IMR-90 (cell line): ENCODE results near the gene ECPAS. TPM values are rescaled to one million over a fixed set of nuclear protein-coding genes. Genes with fewer than 3 reads are reported as not detected.

Source experiments
- ATAC-seq: fragments of 200-7000 bp; cut with Tn5 transposase; 2 replicates; pipeline ENCODE4 v1.9.1; 2020; ENCODE audit warnings: low read depth, mild to moderate bottlenecking, moderate library complexity
- BruUV-seq: library from RNA; stranded (reverse); fragments of 400-500 nt; replicated peaks from 2 replicates; lab custom pipeline; 2021; lab: Mats Ljungman, UMichigan
- CTCF ChIA-PET: fragments of 300-600 bp; formaldehyde crosslinking; extraction: SDS; loops from one replicate; lab custom pipeline; 2021; ENCODE audit warnings: antibody characterized with exemption; lab: Yijun Ruan, JAX
- POLR2A ChIA-PET: fragments of 300-600 bp; sonication (Branson Sonifier 250); formaldehyde crosslinking; loops from one replicate; lab custom pipeline; 2022; ENCODE audit warnings: antibody characterized with exemption; ENCODE audit not compliant: unreplicated experiment; lab: Charles Lee
- DNase-seq: peaks from one replicate; pipeline ENCODE4 v3.0.0; 2013
- H2AFZ ChIP-seq: replicated peaks from 2 replicates; pipeline ENCODE3; 2013; ENCODE audit warnings: low read length, mild to moderate bottlenecking; ENCODE audit not compliant: poor library complexity
- H2AK5ac ChIP-seq: 2 replicates; pipeline ENCODE4 v1.6.1; 2013; ENCODE audit warnings: low read depth, low read length, inconsistent platforms
- H2AK9ac ChIP-seq: replicated peaks from 2 replicates; pipeline ENCODE3; 2013; ENCODE audit warnings: mild to moderate bottlenecking, low read depth, low read length, moderate library complexity; ENCODE audit not compliant: poor library complexity
- H2BK120ac ChIP-seq: 2 replicates; pipeline ENCODE4 v1.6.1; 2013; ENCODE audit warnings: low read depth, low read length, inconsistent platforms
- H2BK15ac ChIP-seq: 3 replicates; pipeline ENCODE4 v1.6.1; 2013; ENCODE audit warnings: low read depth, low read length, inconsistent platforms
- H2BK20ac ChIP-seq: 2 replicates; pipeline ENCODE4 v1.6.1; 2013; ENCODE audit warnings: low read depth, mild to moderate bottlenecking, inconsistent platforms, low read length, moderate library complexity
- H2BK5ac ChIP-seq: 2 replicates; pipeline ENCODE4 v1.6.1; 2013; ENCODE audit warnings: mild to moderate bottlenecking, low read depth, low read length, inconsistent platforms; ENCODE audit not compliant: poor library complexity, severe bottlenecking
- H3K14ac ChIP-seq: replicated peaks from 2 replicates; pipeline ENCODE4 v1.6.1; 2013; ENCODE audit warnings: low read depth, low read length, inconsistent platforms
- H3K18ac ChIP-seq: 2 replicates; pipeline ENCODE4 v1.6.1; 2013; ENCODE audit warnings: low read depth, low read length, control low read depth
- H3K23ac ChIP-seq: 2 replicates; pipeline ENCODE4 v1.6.1; 2013; ENCODE audit warnings: low read depth, low read length, inconsistent platforms
- H3K27ac ChIP-seq: 2 replicates; pipeline ENCODE4 v1.5.1; 2013; ENCODE audit warnings: mild to moderate bottlenecking, control low read depth, low read length; ENCODE audit not compliant: insufficient read depth
- H3K27me3 ChIP-seq: 2 replicates; pipeline ENCODE4 v1.6.1; 2013; ENCODE audit warnings: low read length; ENCODE audit not compliant: control insufficient read depth, insufficient read depth
- H3K36me3 ChIP-seq: 2 replicates; pipeline ENCODE4 v1.6.1; 2013; ENCODE audit warnings: low read length, mixed read lengths; ENCODE audit not compliant: control insufficient read depth, insufficient read depth
- H3K4ac ChIP-seq: 2 replicates; pipeline ENCODE4 v1.6.1; 2013; ENCODE audit warnings: low read depth, low read length, inconsistent platforms
- H3K4me1 ChIP-seq: 2 replicates; pipeline ENCODE4 v1.6.1; 2013; ENCODE audit warnings: low read length, mixed read lengths; ENCODE audit not compliant: control insufficient read depth, insufficient read depth
- H3K4me2 ChIP-seq: 2 replicates; pipeline ENCODE4 v1.6.1; 2013; ENCODE audit warnings: low read depth, mild to moderate bottlenecking, control low read depth, low read length, moderate library complexity
- H3K4me3 ChIP-seq: 2 replicates; pipeline ENCODE4 v1.5.1; 2013; ENCODE audit warnings: low read depth, mild to moderate bottlenecking, control low read depth, low read length, moderate library complexity; ENCODE audit not compliant: insufficient read depth
- H3K56ac ChIP-seq: 2 replicates; pipeline ENCODE4 v1.6.1; 2013; ENCODE audit warnings: low read length, inconsistent platforms; ENCODE audit not compliant: insufficient read depth; ENCODE audit errors: extremely low read depth
- H3K79me1 ChIP-seq, 2 experiments: 2 replicates each; pipeline ENCODE4 v1.6.1; 2013; ENCODE audit warnings: low read length in 2 of 2, inconsistent platforms in 1 of 2, low read depth in 1 of 2
- H3K9ac ChIP-seq: 2 replicates; pipeline ENCODE4 v1.6.1; 2013; ENCODE audit warnings: low read depth, low read length, control low read depth
- H3K9me1 ChIP-seq: 2 replicates; pipeline ENCODE4 v1.6.1; 2013; ENCODE audit warnings: low read length, inconsistent platforms; ENCODE audit not compliant: insufficient read depth
- H3K9me3 ChIP-seq: 2 replicates; pipeline ENCODE4 v1.6.1; 2013; ENCODE audit warnings: low read length; ENCODE audit not compliant: control insufficient read depth, insufficient read depth
- H4K20me1 ChIP-seq: 2 replicates; pipeline ENCODE4 v1.6.1; 2013; ENCODE audit warnings: low read length, inconsistent platforms; ENCODE audit not compliant: insufficient read depth
- H4K5ac ChIP-seq: 2 replicates; pipeline ENCODE4 v1.6.1; 2013; ENCODE audit warnings: mild to moderate bottlenecking, low read depth, low read length, control low read depth
- H4K8ac ChIP-seq, 2 experiments: 2 replicates each; pipeline ENCODE4 v1.6.1; 2013; ENCODE audit warnings: low read depth in 2 of 2, low read length in 2 of 2, control low read depth in 1 of 2, inconsistent platforms in 1 of 2
- H4K91ac ChIP-seq: 2 replicates; pipeline ENCODE4 v1.6.1; 2013; ENCODE audit warnings: low read depth, low read length, inconsistent platforms; ENCODE audit not compliant: insufficient read depth
- FOS ChIP-seq: fragments of 150-350 bp; IDR thresholded peaks from 2 replicates; pipeline ENCODE4 v1.6.1; 2016; ENCODE audit warnings: low read depth, low read length
- WGBS, 2 experiments: methylation state at CpG; one replicate each; pipeline versions ENCODE4 v1.1.5 to v1.1.7; 2013; ENCODE audit warnings: missing lambda C conversion rate in 2 of 2; ENCODE audit not compliant: insufficient read length in 1 of 2; ENCODE audit errors: extremely low coverage in 2 of 2; 5-methylcytosine and 5-hydroxymethylcytosine counted together
- dilution Hi-C: fragments of 300-500 bp; cut with HindIII; formaldehyde crosslinking; loops from one replicate; pipeline ENCODE4 v1.14.3; 2018; ENCODE audit warnings: low sequenced_read_pairs; ENCODE audit not compliant: unreplicated experiment
- in situ Hi-C: fragments of 300-500 bp; cut with MboI; formaldehyde crosslinking; loops from 3 replicates; pipeline ENCODE4 v1.14.3; 2019; ENCODE audit warnings: low sequenced_read_pairs, inconsistent platforms, mixed read lengths
- intact Hi-C: fragments of 100-400 bp; cut with micrococcal nuclease; formaldehyde crosslinking; loops from 2 replicates; pipeline ENCODE4 v1.10.0; 2022
- polyA plus RNA-seq, 3 experiments: library from polyadenylated mRNA; depleted of rRNA; stranded (reverse); fragments of >200 nt; gene quantifications; 2 replicates each; pipeline ENCODE4 v1.2.3, GENCODE V29; 2012; ENCODE audit warnings: low replicate concordance in 1 of 3
- total RNA-seq: library from RNA; depleted of rRNA; stranded (reverse); fragments of >200 nt; gene quantifications from 2 replicates; pipeline ENCODE4 v1.2.3, GENCODE V29; 2012

The ECPAS gene
- total and polyA plus RNA-seq, 2 of the 4 experiments (the other 2 are of a cell fraction): 20.1 to 54.8 TPM

DNA sequence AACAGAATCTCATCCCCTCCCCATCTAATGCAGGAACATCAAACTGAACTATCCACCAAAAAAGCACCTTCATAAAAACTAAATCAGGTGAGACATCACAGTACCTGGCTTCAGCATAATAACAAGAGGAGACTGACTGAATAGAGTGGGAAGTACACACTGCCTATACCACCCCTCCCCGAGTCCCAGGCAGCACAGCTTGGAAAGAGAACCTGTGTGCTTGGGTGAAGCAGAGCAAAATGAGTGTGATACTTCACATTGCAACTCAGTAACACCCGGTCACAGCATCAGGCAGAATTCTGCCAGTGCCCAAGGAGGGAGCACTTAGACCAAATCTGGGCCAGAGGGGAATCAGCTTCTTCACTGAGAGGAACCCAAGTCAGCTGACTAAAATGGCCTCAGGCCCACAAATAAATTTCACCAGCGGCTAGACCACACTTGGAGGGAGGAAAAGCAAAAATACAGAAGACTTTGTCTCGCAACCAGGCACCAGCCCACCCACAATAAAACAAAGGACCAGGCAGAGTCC, 84.9 kb downstream of the ECPAS start:
- Histone ChIP-seq H3K79me1 (peaks cover 10 to 28% of the 10 kb centered on the region in 2 experiments; a peak in 3 of 4 replicates), H2AFZ (no peak overlapping the region), H3K4me3 (no peak overlapping the region), H3K56ac (no peak overlapping the region), H3K23ac (no peak overlapping the region), H2AK9ac (no peak overlapping the region), H3K9ac (no peak overlapping the region), H4K5ac (no peak overlapping the region), H3K27me3 (no peaks in the 10 kb centered on the region), H3K18ac (no peak overlapping the region), H4K8ac (no peak overlapping the region), H2BK15ac (no peak overlapping the region), H2BK5ac (no peak overlapping the region), H2AK5ac (no peak overlapping the region), H2BK20ac (no peak overlapping the region), H3K9me3 (peaks cover 18% of the 10 kb centered on the region), H3K4me2 (no peak overlapping the region), H2BK120ac (no peak overlapping the region; the same call in 1 of the 2 replicates), H3K14ac (no peak overlapping the region), H3K27ac (no peak overlapping the region), H3K36me3 (peaks cover 28% of the 10 kb centered on the region), H3K4me1 (no peaks in the 10 kb centered on the region), H4K91ac (no peak overlapping the region), H3K9me1 (no peaks in the 10 kb centered on the region), H4K20me1 (no peaks in the 10 kb centered on the region), H3K4ac (no peak overlapping the region)
- in situ Hi-C loops (no loop called here), dilution Hi-C loops (no loop called here), intact Hi-C loops (no loop called here)
- TF ChIP-seq FOS: no peak
- BruUV-seq: no TSS peak
- no peak for ATAC-seq
- WGBS, 2 experiments: 100% methylated on average over 1 of the region's 4 CpGs; no CpG with 5 or more reads in 1 of the 2 experiments
- no peak for DNase-seq
- CTCF ChIA-PET: no interaction called here
- POLR2A ChIA-PET: no interaction called here
